Testis (tissue), 2 donors: Measurements from ENCODE around the gene EMC8.

Source experiments
- CTCF ChIP-seq, 3 experiments: fragments of 450-650 bp in 2 of 3; fragments of 200-600 bp in 1 of 3; sonication (generic) in 1 of 3; IDR thresholded peaks; one replicate each; pipeline ENCODE4 v1.5.1; 2016 to 2019; ENCODE audit warnings: antibody characterized with exemption in 3 of 3, mild to moderate bottlenecking in 2 of 3, moderate library complexity in 1 of 3
- POLR2A ChIP-seq: fragments of 450-650 bp; IDR thresholded peaks from one replicate; pipeline ENCODE4 v1.6.1; 2017; ENCODE audit warnings: antibody characterized with exemption, mild to moderate bottlenecking, moderate library complexity

- no peak for TF ChIP-seq CTCF (IDR thresholded peaks at IDR 0.05)
- no peak for TF ChIP-seq POLR2A
Measured at GRCh38 chr16:85822145-85822544, 22.8 kb upstream of the EMC8 start.
